HepG2 (cell line): ENCODE measurements around the gene SLC22A7. TPM values are rescaled to one million over a fixed set of nuclear protein-coding genes. Genes with fewer than 3 reads are reported as not detected.

Experiments
- ATAC-seq: fragments of 200-7000 bp; cut with Tn5 transposase; 3 replicates; pipeline ENCODE4 v1.9.1; 2020; ENCODE audit warnings: mild to moderate bottlenecking, moderate library complexity
- BruUV-seq: library from RNA; stranded (reverse); fragments of 400-500 nt; replicated peaks from 2 replicates; lab custom pipeline; 2021; lab: Mats Ljungman, UMichigan
- CTCF ChIA-PET: fragments of 300-600 bp; formaldehyde crosslinking; extraction: SDS; loops from one replicate; lab custom pipeline; 2021; ENCODE audit warnings: low total read pairs, inconsistent platforms, low intra/inter-chr PET ratio; lab: Yijun Ruan, JAX
- POLR2A ChIA-PET: fragments of 350-600 bp; sonication (Branson Sonifier 250); formaldehyde crosslinking; loops from one replicate; lab custom pipeline; 2020; ENCODE audit warnings: antibody characterized with exemption, inconsistent platforms; lab: Yijun Ruan, JAX
- DNase-seq: peaks from one replicate; pipeline ENCODE4 v3.0.0-alpha.2; 2015; ENCODE audit warnings: low spot score
- FAIRE-seq: peaks from 3 replicates; lab custom pipeline; 2011; peaks lifted over from hg19 to GRCh38; lab: Jason Lieb, UNC
- H2AFZ ChIP-seq: one replicate; pipeline ENCODE4 v1.6.1; 2011; ENCODE audit warnings: low read length, inconsistent platforms
- H3K27ac ChIP-seq: fragments of 300-600 bp; 3 replicates; pipeline ENCODE4 v1.8.0; 2011; ENCODE audit warnings: mixed run types, mild to moderate bottlenecking, mixed read lengths, low read length, inconsistent platforms; ENCODE audit not compliant: insufficient read depth; ENCODE audit errors: extremely low read length
- H3K27me3 ChIP-seq, 2 experiments: fragments of 200-600 bp in 1 of 2; 2 replicates in 1 of 2; 3 replicates in 1 of 2; pipeline versions ENCODE4 v1.6.0 to v1.8.0; 2011; ENCODE audit warnings: low read length in 2 of 2, mild to moderate bottlenecking in 2 of 2, moderate library complexity in 2 of 2, inconsistent platforms in 1 of 2; ENCODE audit not compliant: insufficient read depth in 2 of 2, control insufficient read depth in 1 of 2
- H3K36me3 ChIP-seq, 2 experiments: fragments of 200-600 bp in 1 of 2; replicated peaks in 1 of 2; 2 replicates in 1 of 2; 3 replicates in 1 of 2; pipeline versions ENCODE4 v1.5.1 to v1.8.0; 2011; ENCODE audit warnings: low read length in 2 of 2, inconsistent platforms in 1 of 2; ENCODE audit not compliant: insufficient read depth in 2 of 2, control insufficient read depth in 1 of 2
- H3K4me1 ChIP-seq: 2 replicates; pipeline ENCODE4 v1.5.1; 2012; ENCODE audit warnings: low read length, inconsistent platforms; ENCODE audit not compliant: insufficient read depth
- H3K4me2 ChIP-seq: 2 replicates; pipeline ENCODE4 v1.6.0; 2011; ENCODE audit warnings: low read depth, low read length, inconsistent platforms
- H3K4me3 ChIP-seq, 3 experiments: fragments of 200-600 bp in 1 of 3; sonication (generic), shearing (Covaris generic) in 1 of 3; replicated peaks in 1 of 3; 2 replicates each; pipeline ENCODE4 v1.5.1; 2011 to 2016; ENCODE audit warnings: low read length in 3 of 3, inconsistent platforms in 2 of 3, low read depth in 2 of 3, mild to moderate bottlenecking in 2 of 3, control low read depth in 1 of 3, mixed read lengths in 1 of 3; ENCODE audit not compliant: insufficient read depth in 1 of 3
- H3K79me2 ChIP-seq: one replicate; pipeline ENCODE4 v1.6.1; 2011; ENCODE audit warnings: low read length, inconsistent platforms; ENCODE audit not compliant: insufficient read depth
- H3K9ac ChIP-seq: 2 replicates; pipeline ENCODE4 v1.6.0; 2011; ENCODE audit warnings: mild to moderate bottlenecking, low read depth, low read length, inconsistent platforms; ENCODE audit not compliant: insufficient read depth
- H3K9me3 ChIP-seq: 2 replicates; pipeline ENCODE4 v1.5.1; 2012; ENCODE audit warnings: mild to moderate bottlenecking, low read length
- H4K20me1 ChIP-seq: 2 replicates; pipeline ENCODE4 v1.6.0; 2011; ENCODE audit warnings: inconsistent platforms, mild to moderate bottlenecking, low read length, moderate library complexity; ENCODE audit not compliant: insufficient read depth
- ZMYM3 ChIP-seq: sonication (generic); formaldehyde crosslinking; IDR thresholded peaks from 2 replicates; pipeline ENCODE4 v1.5.1; 2020; ENCODE audit warnings: mild to moderate bottlenecking, missing genetic modification reagents
- ZNF143 ChIP-seq: sonication (generic); formaldehyde crosslinking; IDR thresholded peaks from 2 replicates; pipeline ENCODE4 v1.4.0; 2020; ENCODE audit warnings: missing genetic modification reagents
- ZNF629 ChIP-seq: sonication (generic); formaldehyde crosslinking; conservative IDR thresholded peaks from 2 replicates; pipeline ENCODE4 v1.5.0; 2020; ENCODE audit warnings: missing genetic modification reagents
- WGBS: methylation state at CpG from one replicate; pipeline ENCODE4 v1.1.6; 2017; ENCODE audit warnings: low lambda C conversion rate; 5-methylcytosine and 5-hydroxymethylcytosine counted together
- in situ Hi-C: cut with HindIII; loops from 2 replicates; pipeline ENCODE4 v1.10.0; 2017; ENCODE audit warnings: low pct_unique_long_range_greater_than_20kb; ENCODE audit not compliant: extremely low pct_ligation_motif_present
- intact Hi-C: fragments of 100-400 bp; cut with micrococcal nuclease; formaldehyde crosslinking; loops from one replicate; pipeline ENCODE4 v1.10.0; 2022; ENCODE audit not compliant: unreplicated experiment
- polyA plus RNA-seq, 8 experiments: library from polyadenylated mRNA; depleted of rRNA in 3 of 8; stranded (reverse) in 7 of 8; unstranded in 1 of 8; fragments of >200 nt; fragmentation: Illumina TruSeq in 4 of 8; extraction: Trizol in 4 of 8; gene quantifications; 2 replicates each; pipeline versions ENCODE4 v1.2.1 to v1.2.3, GENCODE V29; 2011 to 2016; ENCODE audit warnings: low read depth in 4 of 8, missing spikeins in 1 of 8, mixed read lengths in 1 of 8; ENCODE audit not compliant: insufficient read depth in 1 of 8
- total RNA-seq, 5 experiments: library from RNA; depleted of rRNA; stranded (reverse); fragments of >200 nt; fragmentation: Illumina TruSeq; extraction: Trizol; gene quantifications; 2 replicates each; pipeline ENCODE4 v1.2.3, GENCODE V29; 2016; ENCODE audit warnings: low read depth in 1 of 5
- TF ChIP-seq, protein P1 (sequence below): sonication (generic); formaldehyde crosslinking; IDR thresholded peaks from 2 replicates; pipeline ENCODE4 v1.8.0; 2022; ENCODE audit warnings: missing genetic modification reagents, mild to moderate bottlenecking, inconsistent platforms, borderline replicate concordance

SLC22A7 gene
- total and polyA plus RNA-seq, 2 of the 13 experiments (the other 11 are each of a cell fraction or from before 2014, with no cell fraction given): 5.3 to 22.6 TPM

DNA sequence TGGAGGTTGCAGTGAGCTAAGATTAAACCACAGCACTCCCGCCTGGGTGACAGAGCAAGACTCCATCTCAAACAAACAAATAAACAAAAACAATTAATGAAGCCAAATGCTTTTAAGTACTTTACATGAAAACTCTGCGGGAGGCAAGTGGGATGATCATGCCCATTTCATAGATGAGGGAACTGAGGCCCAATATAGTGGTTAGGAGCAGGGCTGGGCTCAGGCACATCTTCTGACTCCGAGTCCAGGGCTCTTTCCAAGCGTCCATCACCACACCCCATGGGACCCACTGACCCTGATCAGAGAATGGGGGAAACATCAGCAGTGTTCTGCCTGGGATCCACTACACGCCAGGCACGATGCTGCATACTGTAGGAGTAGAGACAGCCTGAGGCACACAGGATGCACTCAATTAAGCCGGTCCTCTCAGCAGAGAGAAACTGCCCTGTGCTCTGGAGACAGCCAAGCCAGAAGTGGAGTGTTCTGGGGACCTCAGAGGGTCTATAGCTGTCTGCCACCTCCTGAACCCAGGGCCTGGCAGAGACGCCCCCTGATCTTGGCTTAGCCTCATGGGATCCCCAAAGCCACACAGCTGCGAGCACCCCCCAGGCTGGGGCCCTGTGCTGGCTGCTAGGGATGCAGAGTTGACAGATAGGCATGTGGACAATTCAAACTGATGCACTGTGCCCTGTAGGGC is 41.2 kb upstream of the SLC22A7 start:
- no peaks in the 10 kb centered on the region for H3K36me3 ChIP-seq
- BruUV-seq: no TSS peak
- ATAC-seq (no peak; the same call in 2 of the 3 replicates), DNase-seq (no peak), FAIRE-seq (no peak)
- WGBS: 68% methylated on average over 8 of the region's 9 CpGs
- no peaks in the 10 kb centered on the region for H4K20me1 ChIP-seq
- 0 out of 2 replicates have a peak overlapping the region, but pooled peaks have one; percentile 73 for H3K4me2 ChIP-seq
- CTCF ChIA-PET: no interaction called here
- no peaks in the 10 kb centered on the region for H3K79me2 ChIP-seq
- no peak overlapping the region for H2AFZ ChIP-seq
- POLR2A ChIA-PET: no interaction called here
- H3K4me3 ChIP-seq: no peak overlapping the region
- peaks cover 12 to 60% of the 10 kb centered on the region in 2 experiments for H3K27me3 ChIP-seq
- no peak overlapping the region for H3K9ac ChIP-seq
- intact Hi-C loops (no loop called here), in situ Hi-C loops (no loop called here)
- H3K4me1 ChIP-seq: peaks cover 43% of the 10 kb centered on the region
- H3K27ac ChIP-seq: no peak overlapping the region
- H3K9me3 ChIP-seq: no peaks in the 10 kb centered on the region
- peak; percentile 89 for TF ChIP-seq ZNF629 (CRISPR knock-in tag)
- TF ChIP-seq ZMYM3 (CRISPR knock-in tag): 0 out of 2 replicates have a peak, but pooled peaks have one; percentile 29
- TF ChIP-seq, protein P1, sequence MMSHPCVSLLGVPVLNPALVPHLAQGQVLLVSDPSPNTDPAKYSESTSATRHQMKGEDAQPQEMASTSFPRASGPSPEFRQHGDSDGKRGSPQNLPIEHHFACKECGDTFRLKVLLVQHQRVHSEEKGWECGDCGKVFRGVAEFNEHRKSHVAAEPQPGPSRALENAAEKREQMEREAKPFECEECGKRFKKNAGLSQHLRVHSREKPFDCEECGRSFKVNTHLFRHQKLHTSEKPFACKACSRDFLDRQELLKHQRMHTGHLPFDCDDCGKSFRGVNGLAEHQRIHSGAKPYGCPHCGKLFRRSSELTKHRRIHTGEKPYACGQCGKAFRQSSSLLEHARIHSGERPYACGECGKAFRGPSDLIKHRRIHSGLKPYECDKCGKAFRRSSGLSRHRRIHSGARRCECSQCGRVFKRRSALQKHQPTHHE (CRISPR knock-in tag): 0 out of 2 replicates have a peak, but pooled peaks have one; percentile 5
- TF ChIP-seq ZNF143 (CRISPR knock-in tag): no peak
